ENCODE results near the gene CYLC1.

The CYLC1 gene

GRCh38 chrX:83892433-83892832, 31.5 kb downstream of the CYLC1 start:
- no peak for TF ChIP-seq CTCF (IDR thresholded peaks at IDR 0.05; ENCODE audit: extremely low read depth, insufficient read depth, missing control alignments)
- in situ Hi-C loops (cut with MboI; ENCODE audit: low pct_unique_long_range_greater_than_20kb, low sequenced_read_pairs, unreplicated experiment), result no loop called here

GRCh38 chrX:83906921-83907320, 46.0 kb downstream of the CYLC1 start:
- in situ Hi-C loops (cut with MboI; ENCODE audit: low pct_unique_long_range_greater_than_20kb, low sequenced_read_pairs, unreplicated experiment), result no loop called here
- DNase-seq (ENCODE audit: low spot score), result no peak
- TF ChIP-seq CTCF (IDR thresholded peaks at IDR 0.05; ENCODE audit: extremely low read depth, insufficient read depth, missing control alignments), result no peak

More at GRCh38 chrX:83892433-83892832, 31.5 kb downstream of the CYLC1 start:
- DNase-seq (ENCODE audit: low spot score), result no peak

GRCh38 chrX:83916525-83916924, 55.6 kb downstream of the CYLC1 start:
- in situ Hi-C loops (cut with MboI; ENCODE audit: low pct_unique_long_range_greater_than_20kb, low sequenced_read_pairs, unreplicated experiment), result no loop called here
- peak; percentile 54 for TF ChIP-seq CTCF (IDR thresholded peaks at IDR 0.05; ENCODE audit: extremely low read depth, insufficient read depth, missing control alignments)
- peak; percentile 5 for DNase-seq (ENCODE audit: low spot score)

- in situ Hi-C loops (cut with MboI; ENCODE audit: low pct_unique_long_range_greater_than_20kb, low sequenced_read_pairs, unreplicated experiment), result no loop called here
- DNase-seq (ENCODE audit: low spot score), result no peak
These were observed 73.3 kb downstream of the CYLC1 start for GRCh38 chrX:83934220-83934619.

More at GRCh38 chrX:83934220-83934619, 73.3 kb downstream of the CYLC1 start:
- peak; percentile 24 for TF ChIP-seq CTCF (IDR thresholded peaks at IDR 0.05; ENCODE audit: extremely low read depth, insufficient read depth, missing control alignments)

Measured in GM13977 (cell line).